Right lobe of liver (tissue), 6 donors: ENCODE data around the gene DYNC2LI1. TPM values are rescaled to one million over a fixed set of nuclear protein-coding genes. Genes with fewer than 3 reads are reported as not detected.
A peak's percentile ranks its signal among the peaks of the same experiment; 100 is the strongest.

Experiments used
- ATAC-seq, 4 donors: fragments of 200-7000 bp; cut with Tn5 transposase; one replicate each; pipeline ENCODE4 v1.9.1; 2020; ENCODE audit warnings: mild to moderate bottlenecking in 4 of 4, moderate library complexity in 4 of 4
- DNase-seq, 3 donors: peaks; one replicate each; pipeline ENCODE4 v3.0.0-alpha.2; 2020
- H3K27ac ChIP-seq, 3 donors: fragments of 200-600 bp; one replicate each; pipeline ENCODE4 v1.8.0; 2022
- H3K27me3 ChIP-seq, 2 donors: fragments of 200-600 bp; one replicate each; pipeline ENCODE4 v1.8.0; 2022
- H3K36me3 ChIP-seq, 4 donors: fragments of 200-600 bp; sonication (generic) in 1 of 4; one replicate each; pipeline versions ENCODE4 v1.5.1 to v1.8.0; 2017 to 2022; ENCODE audit warnings: control low read depth in 1 of 4
- H3K4me1 ChIP-seq, 4 donors: fragments of 200-600 bp; sonication (generic) in 1 of 4; one replicate each; pipeline versions ENCODE4 v1.5.1 to v1.8.0; 2017 to 2022; ENCODE audit warnings: control low read depth in 1 of 4
- H3K4me3 ChIP-seq, 3 donors: fragments of 200-600 bp; one replicate each; pipeline ENCODE4 v1.8.0; 2022
- H3K9me3 ChIP-seq, 4 donors: fragments of 200-600 bp; sonication (generic) in 1 of 4; one replicate each; pipeline versions ENCODE4 v1.5.1 to v1.8.0; 2017 to 2022; ENCODE audit warnings: control low read depth in 1 of 4
- POLR2A ChIP-seq: fragments of 450-650 bp; IDR thresholded peaks from one replicate; pipeline ENCODE4 v1.6.1; 2017; ENCODE audit warnings: antibody characterized with exemption, mild to moderate bottlenecking
- WGBS: methylation state at CpG from one replicate; pipeline ENCODE4 v1.1.6; 2018; ENCODE audit warnings: low coverage, low lambda C conversion rate; ENCODE audit not compliant: insufficient coverage; ENCODE audit errors: missing lambda C conversion rate; 5-methylcytosine and 5-hydroxymethylcytosine counted together
- intact Hi-C, 2 donors: fragments of 100-400 bp; cut with DNase I; formaldehyde crosslinking; loops; one replicate each; pipeline versions ENCODE4 v1.11.2 to v1.14.1; 2022
- total RNA-seq, 6 experiments: library from RNA; depleted of rRNA in 2 of 6; stranded (reverse); fragments of >200 nt in 2 of 6; fragmentation: NEBNext Ultra II Directional in 3 of 6; extraction: Animal tissue kit (Norgen Biotek cat#: 25700) in 3 of 6; gene quantifications; one replicate each; pipeline versions ENCODE4 v1.1.0 to v1.2.4, GENCODE V29; 2016 to 2023
- TF ChIP-seq, protein P1 (sequence below), 4 donors: fragments of 200-600 bp in 3 of 4; fragments of 450-650 bp in 1 of 4; IDR thresholded peaks; one replicate each; pipeline versions ENCODE4 v1.5.1 to v1.8.0; 2016 to 2022; ENCODE audit warnings: antibody characterized with exemption in 4 of 4, mild to moderate bottlenecking in 2 of 4
- donor health status: DM: no; HTN: yes; CAD: no.
- donor health status: DM: no; HTN: no; CAD: no.
- donor health status: DM: no; HTN: no; CAD: no.
- donor health status: DM: no; HTN: yes; CAD: no.
- donor health status: DM: no; HTN: yes; CAD: no.

Gene DYNC2LI1
- total RNA-seq, 6 experiments from 2014 or later, result 3.2 to 6.9 (median 6.2) TPM

DNA sequence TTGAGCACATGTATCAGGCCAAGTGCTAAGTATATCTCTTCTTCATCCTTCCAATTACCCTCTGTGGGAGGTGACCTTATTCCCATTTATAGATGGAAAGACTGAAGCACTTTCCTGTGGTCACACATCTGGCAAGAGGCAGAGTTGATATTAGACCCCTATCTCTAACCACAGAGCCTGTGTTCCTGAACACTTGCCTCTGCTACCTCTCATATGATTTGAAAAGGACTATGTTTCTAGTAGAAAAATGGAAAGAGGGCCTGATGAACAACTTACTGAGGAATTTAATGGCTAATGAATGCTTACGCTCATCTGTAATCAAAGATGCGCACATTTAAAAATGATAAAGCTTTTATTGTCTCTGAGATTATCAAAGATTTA lies 46.2 kb upstream of the DYNC2LI1 start:
- no peaks in the 10 kb centered on the region for H3K27me3 ChIP-seq
- H3K4me3 ChIP-seq, result no peak overlapping the region
- WGBS, result 94% methylated on average over 2 of the region's 2 CpGs
- no peak for TF ChIP-seq POLR2A
- TF ChIP-seq, protein P1, sequence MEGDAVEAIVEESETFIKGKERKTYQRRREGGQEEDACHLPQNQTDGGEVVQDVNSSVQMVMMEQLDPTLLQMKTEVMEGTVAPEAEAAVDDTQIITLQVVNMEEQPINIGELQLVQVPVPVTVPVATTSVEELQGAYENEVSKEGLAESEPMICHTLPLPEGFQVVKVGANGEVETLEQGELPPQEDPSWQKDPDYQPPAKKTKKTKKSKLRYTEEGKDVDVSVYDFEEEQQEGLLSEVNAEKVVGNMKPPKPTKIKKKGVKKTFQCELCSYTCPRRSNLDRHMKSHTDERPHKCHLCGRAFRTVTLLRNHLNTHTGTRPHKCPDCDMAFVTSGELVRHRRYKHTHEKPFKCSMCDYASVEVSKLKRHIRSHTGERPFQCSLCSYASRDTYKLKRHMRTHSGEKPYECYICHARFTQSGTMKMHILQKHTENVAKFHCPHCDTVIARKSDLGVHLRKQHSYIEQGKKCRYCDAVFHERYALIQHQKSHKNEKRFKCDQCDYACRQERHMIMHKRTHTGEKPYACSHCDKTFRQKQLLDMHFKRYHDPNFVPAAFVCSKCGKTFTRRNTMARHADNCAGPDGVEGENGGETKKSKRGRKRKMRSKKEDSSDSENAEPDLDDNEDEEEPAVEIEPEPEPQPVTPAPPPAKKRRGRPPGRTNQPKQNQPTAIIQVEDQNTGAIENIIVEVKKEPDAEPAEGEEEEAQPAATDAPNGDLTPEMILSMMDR (IDR thresholded peaks at IDR 0.05), result no peak
- intact Hi-C loops, result no loop called here
- no peak overlapping the region for H3K27ac ChIP-seq
- no peaks in the 10 kb centered on the region for H3K4me1 ChIP-seq
- no peaks in the 10 kb centered on the region for H3K9me3 ChIP-seq
- DNase-seq (no peak), ATAC-seq (no peak)
- H3K36me3 ChIP-seq, result no peaks in the 10 kb centered on the region

DNA sequence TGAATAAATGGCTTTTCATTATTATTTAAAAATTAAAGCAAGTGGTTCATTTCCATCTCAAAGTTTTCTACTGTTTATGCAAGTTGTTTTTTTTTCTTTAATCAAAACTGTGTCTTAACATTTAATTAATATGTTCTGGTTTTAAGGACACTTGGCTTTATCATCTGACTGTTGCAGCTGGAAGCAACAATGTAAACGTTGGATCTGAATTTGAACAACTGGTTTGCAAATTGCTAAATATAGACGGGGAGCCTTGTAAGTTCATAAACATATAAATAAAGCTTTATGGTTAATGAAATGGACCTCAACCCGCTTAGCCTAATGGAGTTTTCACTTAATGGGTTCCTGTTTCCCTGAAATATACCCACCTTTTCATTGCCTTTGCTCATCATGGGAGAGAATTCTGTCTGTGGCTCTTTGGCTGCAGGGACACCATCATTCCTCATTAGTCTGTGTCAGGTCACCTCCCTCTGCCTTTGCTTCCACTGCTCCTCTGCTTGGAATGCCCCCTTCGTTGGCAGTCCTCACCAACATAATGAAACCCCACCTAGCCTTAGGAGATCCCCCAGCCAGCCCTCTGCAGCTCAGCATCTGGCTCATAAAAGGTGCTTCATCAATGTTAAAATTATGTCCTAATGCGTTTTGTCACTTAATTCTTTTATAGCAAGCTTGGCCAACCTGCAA lies 44.2 kb upstream of the DYNC2LI1 start:
- ATAC-seq (no peak), DNase-seq (no peak)
- Histone ChIP-seq H3K4me3 (no peak overlapping the region), H3K27ac (no peak overlapping the region), H3K4me1 (no peaks in the 10 kb centered on the region), H3K36me3 (no peaks in the 10 kb centered on the region), H3K9me3 (no peaks in the 10 kb centered on the region), H3K27me3 (no peaks in the 10 kb centered on the region)
- intact Hi-C loops, result no loop called here
- 47% methylated on average over 5 of the region's 5 CpGs for WGBS
- TF ChIP-seq POLR2A, result no peak
- TF ChIP-seq, protein P1 (IDR thresholded peaks at IDR 0.05), result no peak

DNA sequence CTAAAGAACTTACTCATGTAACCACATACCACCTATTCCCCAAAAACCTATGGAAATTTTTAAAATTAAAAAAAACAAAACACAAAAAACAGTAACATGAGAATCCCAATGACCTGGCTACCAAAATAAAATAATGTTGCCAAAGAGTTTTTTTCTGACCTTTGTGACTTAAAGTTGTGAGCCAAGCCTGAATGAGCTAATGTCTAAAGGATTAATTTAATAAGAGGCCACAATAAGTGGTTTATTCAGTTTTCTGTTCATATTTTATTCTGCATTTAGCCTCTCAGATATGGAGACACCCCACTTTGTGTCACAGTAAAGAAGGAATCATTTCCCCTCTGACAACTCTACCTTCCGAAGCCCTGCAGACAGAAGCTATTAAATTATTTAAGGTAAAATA lies 42.6 kb upstream of the DYNC2LI1 start:
- ATAC-seq, result peak in 1 of 4 donors; percentile 55

DNA sequence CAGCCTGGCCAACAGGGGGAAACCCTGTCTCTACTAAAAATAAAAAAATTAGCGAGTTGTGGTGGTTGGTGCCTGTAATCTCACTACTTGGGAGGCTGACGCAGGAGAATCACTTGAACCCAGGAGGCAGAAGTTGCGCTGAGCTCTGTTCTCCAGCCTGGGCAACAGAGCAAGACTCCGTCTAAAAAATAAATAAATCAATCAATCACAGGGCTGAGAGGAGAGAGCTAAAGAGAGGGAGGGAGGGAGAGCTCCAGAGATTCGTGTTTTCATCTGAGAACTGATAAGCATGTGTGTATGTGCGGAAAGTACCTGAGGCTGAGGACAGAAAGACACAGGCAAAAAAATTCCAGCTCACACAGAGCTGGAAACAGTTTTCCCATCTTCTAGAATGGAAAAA lies 37.2 kb upstream of the DYNC2LI1 start:
- Histone ChIP-seq H3K27ac (no peak overlapping the region), H3K9me3 (no peaks in the 10 kb centered on the region), H3K27me3 (no peaks in the 10 kb centered on the region), H3K4me3 (no peak overlapping the region), H3K4me1 (no peaks in the 10 kb centered on the region), H3K36me3 (no peaks in the 10 kb centered on the region)
- ATAC-seq, result no peak
- no peak for TF ChIP-seq POLR2A
- TF ChIP-seq, protein P1 (IDR thresholded peaks at IDR 0.05), result no peak
- 77% methylated on average over 6 of the region's 6 CpGs for WGBS
- no peak for DNase-seq
- intact Hi-C loops, result no loop called here

More for the DNA sequence above, 42.6 kb upstream of the DYNC2LI1 start:
- intact Hi-C loops, result no loop called here
- H3K4me1 ChIP-seq, result no peaks in the 10 kb centered on the region
- no peaks in the 10 kb centered on the region for H3K36me3 ChIP-seq
- no peak overlapping the region for H3K4me3 ChIP-seq
- DNase-seq, result no peak
- H3K27me3 ChIP-seq, result no peaks in the 10 kb centered on the region
- H3K27ac ChIP-seq, result no peak overlapping the region
- TF ChIP-seq POLR2A, result no peak
- TF ChIP-seq, protein P1 (IDR thresholded peaks at IDR 0.05), result no peak
- 100% methylated on average over 1 of the region's 1 CpG for WGBS
- no peaks in the 10 kb centered on the region for H3K9me3 ChIP-seq
